OCI-LY3 (cell line): Measurements from ENCODE around the gene SUSD1.

Experiments used
- CTCF ChIP-seq: fragments of 200-600, 300-600 bp; sonication (generic); IDR thresholded peaks from 2 replicates; pipeline ENCODE4 v1.5.1; 2014; ENCODE audit warnings: antibody characterized with exemption, low read length, low read depth
- EZH2phosphoT487 ChIP-seq: fragments of 200-600 bp; shearing (Covaris generic); IDR thresholded peaks from 2 replicates; pipeline ENCODE4 v1.6.1; 2018; ENCODE audit warnings: antibody characterized with exemption, mixed run types, low read depth

- no peak for TF ChIP-seq CTCF
- TF ChIP-seq EZH2phosphoT487: no peak
Observed at GRCh38 chr9:112076814-112077213, 98.3 kb downstream of the SUSD1 start.
